SK-N-SH treated with all-trans-retinoic acid at 6 μM for 48 hours (cell line): Measurements from ENCODE around the gene MEG3.

Experiments
- ATAC-seq: fragments of 200-7000 bp; cut with Tn5 transposase; 3 replicates; pipeline ENCODE4 v1.9.1; 2020; ENCODE audit warnings: mild to moderate bottlenecking, moderate library complexity
- ARNTL ChIP-seq: fragments of 450-650 bp; formaldehyde crosslinking; IDR thresholded peaks from 2 replicates; pipeline ENCODE4 v1.5.0; 2020; ENCODE audit warnings: low read depth, mild to moderate bottlenecking, moderate library complexity, borderline replicate concordance
- BACH2 ChIP-seq: fragments of 250-450 bp; sonication (Bioruptor Pico); IDR thresholded peaks from 2 replicates; pipeline ENCODE4 v1.9.0; 2021; ENCODE audit warnings: mild to moderate bottlenecking, borderline replicate concordance
- ESRRG ChIP-seq: fragments of 250-450 bp; sonication (Bioruptor Pico); IDR thresholded peaks from 2 replicates; pipeline ENCODE4 v1.6.1; 2021; ENCODE audit warnings: mild to moderate bottlenecking
- GLIS3 ChIP-seq: fragments of 250-450 bp; sonication (Bioruptor Pico); IDR thresholded peaks from 2 replicates; pipeline ENCODE4 v1.5.0; 2020; ENCODE audit warnings: mild to moderate bottlenecking, moderate library complexity
- ISL1 ChIP-seq: fragments of 250-450 bp; sonication (Bioruptor Pico); IDR thresholded peaks from 2 replicates; pipeline ENCODE4 v2.1.2; 2022; ENCODE audit warnings: mild to moderate bottlenecking, moderate library complexity
- OSR1 ChIP-seq: fragments of 250-450 bp; sonication (Bioruptor Pico); IDR thresholded peaks from 2 replicates; pipeline ENCODE4 v1.8.0; 2022; ENCODE audit warnings: moderate library complexity, mild to moderate bottlenecking, inconsistent platforms
- RARB ChIP-seq: fragments of 250-450 bp; sonication (Bioruptor Pico); IDR thresholded peaks from 2 replicates; pipeline ENCODE4 v1.8.0; 2021; ENCODE audit warnings: mild to moderate bottlenecking, moderate library complexity
- SNAI2 ChIP-seq: fragments of 250-450 bp; sonication (Bioruptor Pico); IDR thresholded peaks from 2 replicates; pipeline ENCODE4 v1.5.0; 2020; ENCODE audit warnings: mild to moderate bottlenecking, moderate library complexity
- TCF4 ChIP-seq: fragments of 250-450 bp; sonication (Bioruptor Pico); IDR thresholded peaks from 2 replicates; pipeline ENCODE4 v1.8.0; 2021; ENCODE audit warnings: mild to moderate bottlenecking, moderate library complexity, borderline replicate concordance
- TOX ChIP-seq: fragments of 250-450 bp; sonication (Bioruptor Pico); IDR thresholded peaks from 2 replicates; pipeline ENCODE4 v1.8.0; 2021; ENCODE audit warnings: mild to moderate bottlenecking, moderate library complexity, borderline replicate concordance
- ZC3H10 ChIP-seq: fragments of 250-450 bp; sonication (Bioruptor Pico); IDR thresholded peaks from 2 replicates; pipeline ENCODE4 v1.5.1; 2021; ENCODE audit warnings: mild to moderate bottlenecking, moderate library complexity
- ZFP3 ChIP-seq: fragments of 250-450 bp; sonication (Bioruptor Pico); IDR thresholded peaks from 2 replicates; pipeline ENCODE4 v1.5.0; 2020; ENCODE audit warnings: mild to moderate bottlenecking, moderate library complexity
- ZFP30 ChIP-seq: fragments of 450-650 bp; formaldehyde crosslinking; IDR thresholded peaks from 2 replicates; pipeline ENCODE4 v1.5.0; 2022; ENCODE audit warnings: mild to moderate bottlenecking, moderate library complexity
- ZNF565 ChIP-seq: fragments of 450-650 bp; formaldehyde crosslinking; conservative IDR thresholded peaks from 2 replicates; pipeline ENCODE4 v1.5.0; 2020; ENCODE audit warnings: low read depth, mild to moderate bottlenecking, moderate library complexity
- ZNF70 ChIP-seq: fragments of 450-650 bp; formaldehyde crosslinking; IDR thresholded peaks from 2 replicates; pipeline ENCODE4 v1.5.0; 2020; ENCODE audit warnings: mild to moderate bottlenecking, moderate library complexity
- ZNF8 ChIP-seq: fragments of 450-650 bp; formaldehyde crosslinking; IDR thresholded peaks from 2 replicates; pipeline ENCODE4 v1.5.0; 2020; ENCODE audit warnings: mild to moderate bottlenecking, moderate library complexity
- TF ChIP-seq, protein P1 (sequence below): fragments of 250-450 bp; sonication (Bioruptor Pico); IDR thresholded peaks from 2 replicates; pipeline ENCODE4 v1.5.1; 2020; ENCODE audit warnings: low read depth, mild to moderate bottlenecking, moderate library complexity
- TF ChIP-seq, protein P2 (sequence below): fragments of 250-450 bp; sonication (Bioruptor Pico); IDR thresholded peaks from 2 replicates; pipeline ENCODE4 v1.5.0; 2020; ENCODE audit warnings: mild to moderate bottlenecking, moderate library complexity
- TF ChIP-seq, protein P3 (sequence below): fragments of 250-450 bp; sonication (Bioruptor Pico); IDR thresholded peaks from 2 replicates; pipeline ENCODE4 v1.5.1; 2021; ENCODE audit warnings: mild to moderate bottlenecking, moderate library complexity
- TF ChIP-seq, protein P4 (sequence below): fragments of 250-450 bp; sonication (Bioruptor Pico); IDR thresholded peaks from 2 replicates; pipeline ENCODE4 v1.8.0; 2020; ENCODE audit warnings: mild to moderate bottlenecking, moderate library complexity, borderline replicate concordance
- TF ChIP-seq, protein P5 (sequence below): fragments of 250-450 bp; sonication (Bioruptor Pico); IDR thresholded peaks from 2 replicates; pipeline ENCODE4 v1.8.0; 2021; ENCODE audit warnings: low read depth, mild to moderate bottlenecking, moderate library complexity, borderline replicate concordance

MEG3 gene

DNA sequence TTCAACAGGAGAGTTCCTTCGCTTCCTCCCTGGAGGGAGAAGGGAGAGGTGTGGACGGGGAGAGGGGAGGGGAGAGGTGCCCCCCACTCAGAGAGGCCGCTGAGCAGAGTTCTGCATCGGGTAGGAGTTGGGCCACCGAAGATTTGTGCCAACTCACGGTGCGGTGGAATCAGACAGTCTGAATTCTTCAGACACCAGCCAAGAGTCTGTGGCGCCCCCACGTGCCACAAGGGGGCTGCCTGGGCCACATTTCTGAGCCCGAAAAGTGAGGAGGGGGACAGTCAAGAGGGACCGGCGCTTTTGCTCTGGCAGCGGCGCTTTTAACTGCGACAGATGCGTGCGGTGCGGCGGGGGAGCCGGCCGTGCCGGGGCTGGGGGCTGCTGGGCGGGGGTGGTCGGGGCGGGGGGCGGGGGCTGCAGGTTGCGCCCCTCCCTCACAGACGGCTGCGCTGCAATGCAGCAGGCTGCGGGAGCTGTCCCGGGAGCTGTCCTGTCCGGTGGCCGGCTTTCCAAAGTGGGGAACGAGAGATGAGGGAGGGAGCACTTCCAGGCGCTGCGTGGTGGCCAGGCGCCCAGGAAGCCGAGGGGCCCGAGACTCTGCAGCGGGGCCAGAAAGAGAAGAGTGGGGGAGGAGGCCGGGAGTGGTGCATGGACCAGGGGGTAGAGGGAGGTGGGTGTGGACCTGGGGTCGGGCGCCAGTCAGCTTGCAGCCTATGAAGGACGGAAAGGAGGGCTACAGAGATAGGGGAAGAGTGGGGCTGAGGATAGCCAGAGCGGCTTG lies 78.6 kb downstream of the MEG3 start:
- TF ChIP-seq ESRRG (CRISPR knock-in tag) (no peak), ZFP30 (CRISPR knock-in tag) (no peak), RARB (CRISPR knock-in tag) (no peak), ZFP3 (CRISPR knock-in tag) (no peak), OSR1 (CRISPR knock-in tag) (no peak), SNAI2 (CRISPR knock-in tag) (no peak), BACH2 (CRISPR knock-in tag) (no peak)
- TF ChIP-seq, protein P1, sequence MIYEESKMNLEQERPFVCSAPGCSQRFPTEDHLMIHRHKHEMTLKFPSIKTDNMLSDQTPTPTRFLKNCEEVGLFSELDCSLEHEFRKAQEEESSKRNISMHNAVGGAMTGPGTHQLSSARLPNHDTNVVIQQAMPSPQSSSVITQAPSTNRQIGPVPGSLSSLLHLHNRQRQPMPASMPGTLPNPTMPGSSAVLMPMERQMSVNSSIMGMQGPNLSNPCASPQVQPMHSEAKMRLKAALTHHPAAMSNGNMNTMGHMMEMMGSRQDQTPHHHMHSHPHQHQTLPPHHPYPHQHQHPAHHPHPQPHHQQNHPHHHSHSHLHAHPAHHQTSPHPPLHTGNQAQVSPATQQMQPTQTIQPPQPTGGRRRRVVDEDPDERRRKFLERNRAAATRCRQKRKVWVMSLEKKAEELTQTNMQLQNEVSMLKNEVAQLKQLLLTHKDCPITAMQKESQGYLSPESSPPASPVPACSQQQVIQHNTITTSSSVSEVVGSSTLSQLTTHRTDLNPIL (CRISPR knock-in tag) = no peak
- TF ChIP-seq, protein P2, sequence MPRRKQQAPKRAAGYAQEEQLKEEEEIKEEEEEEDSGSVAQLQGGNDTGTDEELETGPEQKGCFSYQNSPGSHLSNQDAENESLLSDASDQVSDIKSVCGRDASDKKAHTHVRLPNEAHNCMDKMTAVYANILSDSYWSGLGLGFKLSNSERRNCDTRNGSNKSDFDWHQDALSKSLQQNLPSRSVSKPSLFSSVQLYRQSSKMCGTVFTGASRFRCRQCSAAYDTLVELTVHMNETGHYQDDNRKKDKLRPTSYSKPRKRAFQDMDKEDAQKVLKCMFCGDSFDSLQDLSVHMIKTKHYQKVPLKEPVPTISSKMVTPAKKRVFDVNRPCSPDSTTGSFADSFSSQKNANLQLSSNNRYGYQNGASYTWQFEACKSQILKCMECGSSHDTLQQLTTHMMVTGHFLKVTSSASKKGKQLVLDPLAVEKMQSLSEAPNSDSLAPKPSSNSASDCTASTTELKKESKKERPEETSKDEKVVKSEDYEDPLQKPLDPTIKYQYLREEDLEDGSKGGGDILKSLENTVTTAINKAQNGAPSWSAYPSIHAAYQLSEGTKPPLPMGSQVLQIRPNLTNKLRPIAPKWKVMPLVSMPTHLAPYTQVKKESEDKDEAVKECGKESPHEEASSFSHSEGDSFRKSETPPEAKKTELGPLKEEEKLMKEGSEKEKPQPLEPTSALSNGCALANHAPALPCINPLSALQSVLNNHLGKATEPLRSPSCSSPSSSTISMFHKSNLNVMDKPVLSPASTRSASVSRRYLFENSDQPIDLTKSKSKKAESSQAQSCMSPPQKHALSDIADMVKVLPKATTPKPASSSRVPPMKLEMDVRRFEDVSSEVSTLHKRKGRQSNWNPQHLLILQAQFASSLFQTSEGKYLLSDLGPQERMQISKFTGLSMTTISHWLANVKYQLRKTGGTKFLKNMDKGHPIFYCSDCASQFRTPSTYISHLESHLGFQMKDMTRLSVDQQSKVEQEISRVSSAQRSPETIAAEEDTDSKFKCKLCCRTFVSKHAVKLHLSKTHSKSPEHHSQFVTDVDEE = no peak
- TF ChIP-seq, protein P3, sequence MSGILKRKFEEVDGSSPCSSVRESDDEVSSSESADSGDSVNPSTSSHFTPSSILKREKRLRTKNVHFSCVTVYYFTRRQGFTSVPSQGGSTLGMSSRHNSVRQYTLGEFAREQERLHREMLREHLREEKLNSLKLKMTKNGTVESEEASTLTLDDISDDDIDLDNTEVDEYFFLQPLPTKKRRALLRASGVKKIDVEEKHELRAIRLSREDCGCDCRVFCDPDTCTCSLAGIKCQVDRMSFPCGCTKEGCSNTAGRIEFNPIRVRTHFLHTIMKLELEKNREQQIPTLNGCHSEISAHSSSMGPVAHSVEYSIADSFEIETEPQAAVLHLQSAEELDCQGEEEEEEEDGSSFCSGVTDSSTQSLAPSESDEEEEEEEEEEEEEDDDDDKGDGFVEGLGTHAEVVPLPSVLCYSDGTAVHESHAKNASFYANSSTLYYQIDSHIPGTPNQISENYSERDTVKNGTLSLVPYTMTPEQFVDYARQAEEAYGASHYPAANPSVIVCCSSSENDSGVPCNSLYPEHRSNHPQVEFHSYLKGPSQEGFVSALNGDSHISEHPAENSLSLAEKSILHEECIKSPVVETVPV (CRISPR knock-in tag) = no peak
- ATAC-seq = no peak; the same call in 2 of the 3 replicates

DNA sequence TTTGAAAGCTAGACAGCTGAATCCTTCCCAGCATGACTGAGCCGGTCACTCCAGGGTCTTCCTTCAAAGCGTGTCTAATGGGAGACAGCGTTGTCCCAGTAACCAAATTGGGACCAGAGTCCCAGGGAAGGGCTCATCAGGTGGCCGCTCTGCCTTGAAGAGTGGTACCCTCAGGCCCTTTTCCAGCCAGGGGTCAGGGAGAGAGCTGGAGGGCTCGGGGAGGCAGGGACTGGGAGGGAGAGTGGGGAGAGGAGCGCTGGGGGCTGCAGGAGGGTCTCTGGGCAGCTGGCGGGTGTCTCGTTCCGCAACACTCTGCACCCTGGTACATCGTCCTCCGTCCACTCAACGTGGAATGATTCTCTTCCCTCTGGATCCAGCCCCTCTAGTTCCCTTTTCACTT lies 79.2 kb downstream of the MEG3 start:
- TF ChIP-seq ZC3H10 = no peak
- TF ChIP-seq TOX (CRISPR knock-in tag) = no peak
- no peak for TF ChIP-seq ISL1 (CRISPR knock-in tag)
- no peak for TF ChIP-seq BACH2 (CRISPR knock-in tag)
- TF ChIP-seq, protein P3 (CRISPR knock-in tag) = no peak
- TF ChIP-seq, protein P2 = no peak
- TF ChIP-seq OSR1 (CRISPR knock-in tag) = no peak
- TF ChIP-seq ZFP3 (CRISPR knock-in tag) = no peak
- TF ChIP-seq ZNF8 (CRISPR knock-in tag) = no peak
- TF ChIP-seq RARB (CRISPR knock-in tag) = no peak
- TF ChIP-seq GLIS3 (CRISPR knock-in tag) = no peak
- no peak for TF ChIP-seq ZNF565
- TF ChIP-seq, protein P4, sequence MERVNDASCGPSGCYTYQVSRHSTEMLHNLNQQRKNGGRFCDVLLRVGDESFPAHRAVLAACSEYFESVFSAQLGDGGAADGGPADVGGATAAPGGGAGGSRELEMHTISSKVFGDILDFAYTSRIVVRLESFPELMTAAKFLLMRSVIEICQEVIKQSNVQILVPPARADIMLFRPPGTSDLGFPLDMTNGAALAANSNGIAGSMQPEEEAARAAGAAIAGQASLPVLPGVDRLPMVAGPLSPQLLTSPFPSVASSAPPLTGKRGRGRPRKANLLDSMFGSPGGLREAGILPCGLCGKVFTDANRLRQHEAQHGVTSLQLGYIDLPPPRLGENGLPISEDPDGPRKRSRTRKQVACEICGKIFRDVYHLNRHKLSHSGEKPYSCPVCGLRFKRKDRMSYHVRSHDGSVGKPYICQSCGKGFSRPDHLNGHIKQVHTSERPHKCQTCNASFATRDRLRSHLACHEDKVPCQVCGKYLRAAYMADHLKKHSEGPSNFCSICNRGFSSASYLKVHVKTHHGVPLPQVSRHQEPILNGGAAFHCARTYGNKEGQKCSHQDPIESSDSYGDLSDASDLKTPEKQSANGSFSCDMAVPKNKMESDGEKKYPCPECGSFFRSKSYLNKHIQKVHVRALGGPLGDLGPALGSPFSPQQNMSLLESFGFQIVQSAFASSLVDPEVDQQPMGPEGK = no peak
- no peak for TF ChIP-seq ZNF70 (CRISPR knock-in tag)
- TF ChIP-seq, protein P5, sequence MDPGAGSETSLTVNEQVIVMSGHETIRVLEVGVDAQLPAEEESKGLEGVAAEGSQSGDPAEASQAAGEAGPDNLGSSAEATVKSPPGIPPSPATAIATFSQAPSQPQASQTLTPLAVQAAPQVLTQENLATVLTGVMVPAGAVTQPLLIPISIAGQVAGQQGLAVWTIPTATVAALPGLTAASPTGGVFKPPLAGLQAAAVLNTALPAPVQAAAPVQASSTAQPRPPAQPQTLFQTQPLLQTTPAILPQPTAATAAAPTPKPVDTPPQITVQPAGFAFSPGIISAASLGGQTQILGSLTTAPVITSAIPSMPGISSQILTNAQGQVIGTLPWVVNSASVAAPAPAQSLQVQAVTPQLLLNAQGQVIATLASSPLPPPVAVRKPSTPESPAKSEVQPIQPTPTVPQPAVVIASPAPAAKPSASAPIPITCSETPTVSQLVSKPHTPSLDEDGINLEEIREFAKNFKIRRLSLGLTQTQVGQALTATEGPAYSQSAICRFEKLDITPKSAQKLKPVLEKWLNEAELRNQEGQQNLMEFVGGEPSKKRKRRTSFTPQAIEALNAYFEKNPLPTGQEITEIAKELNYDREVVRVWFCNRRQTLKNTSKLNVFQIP (CRISPR knock-in tag) = no peak
- no peak for TF ChIP-seq ARNTL (CRISPR knock-in tag)
- TF ChIP-seq ZFP30 (CRISPR knock-in tag) = no peak
- no peak for TF ChIP-seq SNAI2 (CRISPR knock-in tag)
- TF ChIP-seq TCF4 (CRISPR knock-in tag) = no peak
- no peak for ATAC-seq
